Thyroid gland (tissue), 4 donors: ENCODE measurements around the gene AP4S1. TPM values are rescaled to one million over a fixed set of nuclear protein-coding genes. Genes with fewer than 3 reads are reported as not detected.

Experiments
- DNase-seq, 2 donors: peaks; one replicate each; pipeline ENCODE4 v3.0.0-alpha.2; 2019
- H3K27ac ChIP-seq, 3 donors: fragments of 200-600 bp; sonication (generic); 1 replicate in 2 of 3; 2 replicates in 1 of 3; pipeline ENCODE4 v1.5.1; 2016 to 2019; ENCODE audit warnings: mild to moderate bottlenecking in 1 of 3, moderate library complexity in 1 of 3
- H3K27me3 ChIP-seq: fragments of 200-600 bp; sonication (generic); one replicate; pipeline ENCODE4 v1.5.1; 2019
- H3K36me3 ChIP-seq, 2 donors: fragments of 200-600 bp; sonication (generic); one replicate each; pipeline ENCODE4 v1.5.1; 2016 to 2019
- H3K4me1 ChIP-seq, 2 donors: fragments of 200-600 bp; sonication (generic); one replicate each; pipeline ENCODE4 v1.5.1; 2017 to 2019
- H3K4me3 ChIP-seq, 3 donors: fragments of 200-600 bp; sonication (generic); replicated peaks in 1 of 3; 1 replicate in 2 of 3; 2 replicates in 1 of 3; pipeline ENCODE4 v1.5.1; 2016; ENCODE audit warnings: mild to moderate bottlenecking in 1 of 3
- H3K9me3 ChIP-seq: fragments of 200-600 bp; sonication (generic); one replicate; pipeline ENCODE4 v1.5.1; 2017
- CTCF ChIP-seq, 6 experiments: fragments of 200-600 bp in 3 of 6; fragments of 450-650 bp in 3 of 6; sonication (generic) in 3 of 6; IDR thresholded peaks; one replicate each; pipeline ENCODE4 v1.5.1; 2016 to 2019; ENCODE audit warnings: antibody characterized with exemption in 6 of 6, mild to moderate bottlenecking in 2 of 6, inconsistent platforms in 1 of 6, moderate library complexity in 1 of 6
- POLR2A ChIP-seq, 2 donors: fragments of 450-650 bp; IDR thresholded peaks; one replicate each; pipeline ENCODE4 v1.6.1; 2017; ENCODE audit warnings: antibody characterized with exemption in 2 of 2, mild to moderate bottlenecking in 2 of 2, moderate library complexity in 1 of 2
- WGBS, 2 donors: methylation state at CpG; one replicate each; pipeline ENCODE4 v1.1.5; 2017; 5-methylcytosine and 5-hydroxymethylcytosine counted together
- intact Hi-C: fragments of 100-400 bp; cut with DNase I; formaldehyde crosslinking; loops from one replicate; pipeline ENCODE4 v1.15.1; 2023
- total RNA-seq, 4 donors: library from RNA; depleted of rRNA; stranded (reverse); fragments of >200 nt; gene quantifications; one replicate each; pipeline ENCODE4 v1.2.3, GENCODE V29; 2016

The AP4S1 gene
- total RNA-seq, 4 donors from 2014 or later = 19.5 to 33.9 (median 24.3) TPM

- Histone ChIP-seq H3K4me3 (no peak overlapping the region), H3K27ac (no peak overlapping the region), H3K36me3 (no peaks in the 10 kb centered on the region), H3K4me1 (peaks cover 0 to 28% of the 10 kb centered on the region in 2 donors), H3K9me3 (no peaks in the 10 kb centered on the region), H3K27me3 (no peaks in the 10 kb centered on the region)
- TF ChIP-seq POLR2A (IDR thresholded peaks at IDR 0.05) (no peak), CTCF (IDR thresholded peaks at IDR 0.05) (no peak)
- intact Hi-C loops = no loop called here
- no peak for DNase-seq
Measured at GRCh38 chr14:30993071-30993470, 32.4 kb upstream of the AP4S1 start.

GRCh38 chr14:30994681-30995620, 30.5 kb upstream of the AP4S1 start:
- Histone ChIP-seq H3K36me3 (no peaks in the 10 kb centered on the region), H3K27ac (no peak overlapping the region), H3K27me3 (no peaks in the 10 kb centered on the region), H3K4me3 (no peak overlapping the region), H3K4me1 (peaks cover 0 to 28% of the 10 kb centered on the region in 2 donors), H3K9me3 (no peaks in the 10 kb centered on the region)
- intact Hi-C loops = no loop called here
- DNase-seq = no peak
- no peak for TF ChIP-seq CTCF (IDR thresholded peaks at IDR 0.05)
- TF ChIP-seq POLR2A (IDR thresholded peaks at IDR 0.05) = no peak
- 35 to 47% methylated on average over 4 of the region's 4 CpGs for WGBS, 2 donors

- intact Hi-C loops = no loop called here
- no peak overlapping the region for H3K27ac ChIP-seq
- H3K4me3 ChIP-seq = no peak overlapping the region
- DNase-seq = no peak
- no peaks in the 10 kb centered on the region for H3K9me3 ChIP-seq
- no peaks in the 10 kb centered on the region for H3K27me3 ChIP-seq
- 76 to 86% methylated on average over 3 of the region's 3 CpGs for WGBS, 2 donors
- TF ChIP-seq POLR2A (IDR thresholded peaks at IDR 0.05) (no peak), CTCF (IDR thresholded peaks at IDR 0.05) (no peak)
- H3K4me1 ChIP-seq = peaks cover 0 to 28% of the 10 kb centered on the region in 2 donors
- H3K36me3 ChIP-seq = no peaks in the 10 kb centered on the region
Measured at GRCh38 chr14:30995689-30996088, 29.8 kb upstream of the AP4S1 start.

- TF ChIP-seq POLR2A (IDR thresholded peaks at IDR 0.05) (no peak), CTCF (IDR thresholded peaks at IDR 0.05) (no peak)
- Histone ChIP-seq H3K36me3 (no peaks in the 10 kb centered on the region), H3K27me3 (no peaks in the 10 kb centered on the region), H3K4me1 (peaks cover 0 to 19% of the 10 kb centered on the region in 2 donors), H3K4me3 (no peak overlapping the region), H3K9me3 (no peaks in the 10 kb centered on the region), H3K27ac (no peak overlapping the region)
- intact Hi-C loops = no loop called here
- 85% methylated on average over 4 of the region's 4 CpGs for WGBS, 2 donors
- DNase-seq = no peak
Measured at GRCh38 chr14:30996892-30997659, 28.4 kb upstream of the AP4S1 start.
